ENCODE results near the gene USP34.
"Not testable (repeated sequence)": the region's sequence is repeated elsewhere in the genome, so short reads cannot be mapped to it uniquely, and the experiment has no call there.

Gene USP34

GRCh38 chr2:61470965-61471904, at the start of gene USP34:
Gene USP34, minus strand, starts transcription at chr2:61471087. Its CDS starts 395 bp downstream, at chr2:61470692.
- DNase-seq (ENCODE audit: low spot score) = peak; percentile 98

GRCh38 chr2:61520261-61520660, 49.4 kb upstream of the USP34 start:
- DNase-seq (ENCODE audit: low spot score) = no peak

- DNase-seq (ENCODE audit: low spot score) = no peak
Observed at GRCh38 chr2:61512768-61513398, 42.0 kb upstream of the USP34 start.

- no peak for DNase-seq (ENCODE audit: low spot score)
Observed at GRCh38 chr2:61510674-61511671, 40.1 kb upstream of the USP34 start.

GRCh38 chr2:61504949-61505348, 34.1 kb upstream of the USP34 start:
- no peak for DNase-seq (ENCODE audit: low spot score)

- no peak for DNase-seq (ENCODE audit: low spot score)
Observed at GRCh38 chr2:61499060-61499459, 28.2 kb upstream of the USP34 start.

GRCh38 chr2:61493523-61493942, 22.6 kb upstream of the USP34 start:
- peak; percentile 12 for DNase-seq (ENCODE audit: low spot score)

- DNase-seq (ENCODE audit: low spot score) = no peak
Observed at GRCh38 chr2:61492476-61492875, 21.6 kb upstream of the USP34 start.

- no peak for DNase-seq (ENCODE audit: low spot score)
Observed at GRCh38 chr2:61485281-61485680, 14.4 kb upstream of the USP34 start.

- DNase-seq (ENCODE audit: low spot score) = no peak
Observed at GRCh38 chr2:61478086-61478485, 7.2 kb upstream of the USP34 start.

GRCh38 chr2:61476929-61477589, 6.2 kb upstream of the USP34 start:
- not testable (repeated sequence) for DNase-seq (ENCODE audit: low spot score)

- peak; percentile 16 for DNase-seq (ENCODE audit: low spot score)
Observed at GRCh38 chr2:61471905-61472805, 1.3 kb upstream of the USP34 start.

GRCh38 chr2:61470122-61470951, 550 bp downstream of the USP34 start:
- peak; percentile 95 for DNase-seq (ENCODE audit: low spot score)

GRCh38 chr2:61469424-61470121, 1.3 kb downstream of the USP34 start:
- DNase-seq (ENCODE audit: low spot score) = peak; percentile 15

- not testable (repeated sequence) for DNase-seq (ENCODE audit: low spot score)
Observed at GRCh38 chr2:61468231-61468630, 2.7 kb downstream of the USP34 start.

- DNase-seq (ENCODE audit: low spot score) = no peak
Observed at GRCh38 chr2:61465045-61465444, 5.8 kb downstream of the USP34 start.

- no peak for DNase-seq (ENCODE audit: low spot score)
Observed at GRCh38 chr2:61463769-61464475, 7.0 kb downstream of the USP34 start.

- no peak for DNase-seq (ENCODE audit: low spot score)
Observed at GRCh38 chr2:61461404-61461803, 9.5 kb downstream of the USP34 start.
